Suprapubic skin (tissue), 4 donors: ENCODE measurements around the gene CDH4. TPM values are rescaled to one million over a fixed set of nuclear protein-coding genes. Genes with fewer than 3 reads are reported as not detected.

Experiments used
- DNase-seq, 2 donors: peaks; one replicate each; pipeline ENCODE4 v3.0.0-alpha.2; 2019; ENCODE audit warnings: low spot score in 2 of 2
- H3K27ac ChIP-seq: fragments of 200-600 bp; sonication (generic); one replicate; pipeline ENCODE4 v1.5.1; 2019
- H3K27me3 ChIP-seq: fragments of 200-600 bp; sonication (generic); one replicate; pipeline ENCODE4 v1.5.1; 2019
- H3K36me3 ChIP-seq: fragments of 200-600 bp; sonication (generic); one replicate; pipeline ENCODE4 v1.5.1; 2019
- H3K4me1 ChIP-seq: fragments of 200-600 bp; sonication (generic); one replicate; pipeline ENCODE4 v1.5.1; 2019
- H3K4me3 ChIP-seq: fragments of 200-600 bp; sonication (generic); one replicate; pipeline ENCODE4 v1.5.1; 2019; ENCODE audit warnings: mild to moderate bottlenecking
- H3K9me3 ChIP-seq: fragments of 200-600 bp; sonication (generic); one replicate; pipeline ENCODE4 v1.5.1; 2019
- CTCF ChIP-seq, 2 donors: fragments of 200-600 bp in 1 of 2; fragments of 450-650 bp in 1 of 2; sonication (generic) in 1 of 2; IDR thresholded peaks; one replicate each; pipeline ENCODE4 v1.5.1; 2016 to 2019; ENCODE audit warnings: antibody characterized with exemption in 2 of 2, mild to moderate bottlenecking in 1 of 2, moderate library complexity in 1 of 2
- EP300 ChIP-seq: sonication (generic); formaldehyde crosslinking; IDR thresholded peaks from one replicate; pipeline ENCODE4 v1.6.1; 2017; ENCODE audit warnings: antibody characterized with exemption
- POLR2A ChIP-seq, 2 donors: fragments of 450-650 bp; IDR thresholded peaks; one replicate each; pipeline ENCODE4 v1.6.1; 2017; ENCODE audit warnings: antibody characterized with exemption in 2 of 2, mild to moderate bottlenecking in 2 of 2, moderate library complexity in 2 of 2
- POLR2AphosphoS5 ChIP-seq, 3 donors: sonication (generic); formaldehyde crosslinking; IDR thresholded peaks; one replicate each; pipeline ENCODE4 v1.6.1; 2017; ENCODE audit warnings: antibody characterized with exemption in 3 of 3
- WGBS: methylation state at CpG from one replicate; pipeline ENCODE4 v1.1.5; 2018; 5-methylcytosine and 5-hydroxymethylcytosine counted together
- total RNA-seq, 4 donors: library from RNA; depleted of rRNA; stranded (reverse); fragments of >200 nt; gene quantifications; one replicate each; pipeline ENCODE4 v1.1.0, GENCODE V29; 2016

CDH4 gene
- total RNA-seq, 4 donors from 2014 or later = 0.91 to 5.9 (median 2.6) TPM

DNA sequence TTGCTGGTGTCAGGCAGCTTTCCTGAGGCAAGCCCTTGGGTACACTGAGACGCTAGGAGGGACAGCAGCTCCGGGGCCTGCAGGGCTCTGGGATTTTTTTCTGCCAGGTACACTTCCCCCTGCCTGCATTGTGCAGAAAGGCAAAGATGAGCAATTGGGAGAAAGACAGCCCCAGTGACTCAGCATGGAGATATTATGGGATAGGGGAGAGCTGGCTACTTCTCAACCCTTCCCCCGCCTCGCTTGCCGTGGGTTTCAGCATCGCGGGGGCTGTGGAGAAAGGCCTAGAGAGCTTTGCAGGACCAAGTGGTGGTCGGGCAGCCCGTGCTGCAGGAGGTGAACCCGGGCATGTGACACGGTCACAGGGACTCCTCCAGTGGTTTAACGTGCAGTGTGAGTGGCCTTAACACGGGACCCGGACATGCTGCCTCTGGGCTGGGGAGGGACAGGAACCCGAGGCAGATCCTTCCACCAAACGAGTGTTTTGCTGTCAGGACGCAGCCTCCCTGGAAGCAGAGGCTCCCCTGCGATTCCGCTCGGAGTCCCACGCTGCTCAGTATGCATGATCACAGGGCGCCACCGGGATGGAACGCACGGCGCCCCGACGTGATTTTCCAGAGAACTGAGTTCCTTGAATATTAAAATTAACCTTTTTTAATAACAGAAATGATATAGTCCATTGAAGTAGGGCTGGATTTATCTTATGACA is 139.9 kb downstream of the CDH4 start:
- H3K9me3 ChIP-seq = no peaks in the 10 kb centered on the region
- no peak for TF ChIP-seq POLR2A (IDR thresholded peaks at IDR 0.05)
- H3K27ac ChIP-seq = no peak overlapping the region
- no peaks in the 10 kb centered on the region for H3K36me3 ChIP-seq
- peaks cover 11% of the 10 kb centered on the region for H3K27me3 ChIP-seq
- H3K4me3 ChIP-seq = no peak overlapping the region
- no peak for DNase-seq
- H3K4me1 ChIP-seq = peaks cover 9% of the 10 kb centered on the region
- 73% methylated on average over 20 of the region's 28 CpGs for whole genome bisulfite sequencing

DNA sequence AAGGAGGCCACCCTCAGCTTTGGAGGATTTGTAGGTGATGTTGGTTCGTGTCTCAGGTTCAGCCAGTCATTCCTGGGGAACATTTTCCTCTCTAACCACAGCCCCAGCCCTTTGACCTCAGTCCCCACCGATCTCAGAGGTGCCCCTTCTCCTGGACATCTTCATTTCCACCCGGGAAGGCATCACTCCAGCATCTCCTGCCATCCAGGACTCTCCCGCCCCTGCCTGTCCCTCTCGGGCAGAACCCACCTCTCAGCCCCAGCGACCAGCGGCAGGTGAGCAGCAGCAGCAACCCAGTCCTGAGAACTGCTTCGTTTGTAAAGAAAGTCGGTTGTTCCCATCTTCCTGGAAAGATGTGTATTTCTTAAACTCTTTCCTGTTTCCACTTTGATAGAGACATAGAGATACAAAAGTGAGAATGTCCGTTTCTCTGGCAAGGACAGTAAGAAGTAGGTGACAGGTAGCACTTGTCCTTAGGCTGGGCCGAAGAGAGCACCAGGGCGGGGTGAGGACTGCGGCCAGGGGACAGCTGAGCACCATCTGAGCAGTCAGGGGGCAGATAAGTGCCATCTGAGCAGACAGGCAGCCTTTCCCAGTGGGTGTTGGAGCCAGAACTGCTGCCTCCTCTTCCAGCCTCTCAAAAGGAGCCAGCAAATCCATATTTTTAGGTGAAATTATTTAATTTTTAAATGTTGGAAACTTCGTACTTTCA is 142.2 kb downstream of the CDH4 start:
- Histone ChIP-seq H3K4me1 (no peaks in the 10 kb centered on the region), H3K36me3 (no peaks in the 10 kb centered on the region), H3K27me3 (peaks cover 3% of the 10 kb centered on the region), H3K27ac (no peak overlapping the region), H3K9me3 (no peaks in the 10 kb centered on the region), H3K4me3 (no peak overlapping the region)
- WGBS = 84% methylated on average over 14 of the region's 14 CpGs
- TF ChIP-seq POLR2A (IDR thresholded peaks at IDR 0.05) (no peak), POLR2AphosphoS5 (IDR thresholded peaks at IDR 0.05) (no peak), EP300 (no peak)
- no peak for DNase-seq

- WGBS = 85% methylated on average over 19 of the region's 19 CpGs
- TF ChIP-seq EP300 (no peak), POLR2AphosphoS5 (IDR thresholded peaks at IDR 0.05) (no peak), CTCF (IDR thresholded peaks at IDR 0.05) (no peak), POLR2A (IDR thresholded peaks at IDR 0.05) (no peak)
These were observed 144.3 kb downstream of the CDH4 start for GRCh38 chr20:61396262-61396848.

DNA sequence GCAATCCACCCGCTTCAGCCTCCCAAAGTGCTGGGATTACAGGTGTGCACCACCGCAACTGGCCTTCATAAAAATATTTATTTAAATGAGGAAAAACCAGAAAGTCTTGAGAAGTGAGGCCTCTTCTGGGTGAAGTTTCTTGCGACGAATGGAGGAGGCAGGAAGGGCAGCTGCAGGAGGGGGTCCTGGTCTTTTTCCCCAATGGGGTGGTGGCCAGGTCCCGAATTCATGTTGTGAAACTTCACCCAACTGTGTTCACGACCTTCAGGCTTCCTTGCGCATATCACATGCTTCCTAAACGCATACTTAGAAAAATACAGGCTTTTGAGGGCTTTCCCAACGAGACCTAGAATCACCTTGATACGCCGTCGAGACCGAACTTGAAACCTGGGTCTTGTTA is 145.1 kb downstream of the CDH4 start:
- H3K27ac ChIP-seq = no peak overlapping the region
- H3K4me3 ChIP-seq = no peak overlapping the region
- H3K9me3 ChIP-seq = peaks cover 6% of the 10 kb centered on the region
- peaks cover 3% of the 10 kb centered on the region for H3K27me3 ChIP-seq
- H3K36me3 ChIP-seq = no peaks in the 10 kb centered on the region
- 85% methylated on average over 13 of the region's 13 CpGs for WGBS
- H3K4me1 ChIP-seq = no peaks in the 10 kb centered on the region
- DNase-seq = no peak
- TF ChIP-seq EP300 = no peak
- no peak for TF ChIP-seq POLR2A (IDR thresholded peaks at IDR 0.05)
- TF ChIP-seq CTCF (IDR thresholded peaks at IDR 0.05) = no peak
- TF ChIP-seq POLR2AphosphoS5 (IDR thresholded peaks at IDR 0.05) = no peak

More at GRCh38 chr20:61396262-61396848, 144.3 kb downstream of the CDH4 start:
- Histone ChIP-seq H3K9me3 (peaks cover 6% of the 10 kb centered on the region), H3K27me3 (peaks cover 3% of the 10 kb centered on the region), H3K4me1 (no peaks in the 10 kb centered on the region), H3K27ac (no peak overlapping the region), H3K4me3 (no peak overlapping the region), H3K36me3 (no peaks in the 10 kb centered on the region)
- DNase-seq = no peak

GRCh38 chr20:61397790-61398189 is 145.7 kb downstream of the CDH4 start:
- Histone ChIP-seq H3K4me3 (no peak overlapping the region), H3K27me3 (peaks cover 3% of the 10 kb centered on the region), H3K4me1 (no peaks in the 10 kb centered on the region), H3K27ac (no peak overlapping the region), H3K36me3 (no peaks in the 10 kb centered on the region), H3K9me3 (peaks cover 6% of the 10 kb centered on the region)
- DNase-seq = no peak
- TF ChIP-seq CTCF (IDR thresholded peaks at IDR 0.05) (no peak), EP300 (no peak), POLR2A (IDR thresholded peaks at IDR 0.05) (no peak), POLR2AphosphoS5 (IDR thresholded peaks at IDR 0.05) (no peak)
- 89% methylated on average over 12 of the region's 12 CpGs for WGBS

- no peaks in the 10 kb centered on the region for H3K27me3 ChIP-seq
- H3K4me1 ChIP-seq = no peaks in the 10 kb centered on the region
- DNase-seq = no peak
- H3K27ac ChIP-seq = no peak overlapping the region
- H3K36me3 ChIP-seq = no peaks in the 10 kb centered on the region
- no peak for TF ChIP-seq POLR2AphosphoS5 (IDR thresholded peaks at IDR 0.05)
- TF ChIP-seq POLR2A (IDR thresholded peaks at IDR 0.05) = no peak
- TF ChIP-seq EP300 = no peak
- TF ChIP-seq CTCF (IDR thresholded peaks at IDR 0.05) = no peak
- H3K4me3 ChIP-seq = no peak overlapping the region
- WGBS = 88% methylated on average over 7 of the region's 7 CpGs
- peaks cover 6% of the 10 kb centered on the region for H3K9me3 ChIP-seq
These were observed 147.4 kb downstream of the CDH4 start for GRCh38 chr20:61399433-61399832.
